LNCAP (cell line): ENCODE data around the gene MFAP2.

Source experiments
- TF ChIP-seq, protein P1 (sequence below): fragments of 450-650 bp; IDR thresholded peaks from 2 replicates; pipeline ENCODE4 v1.5.1; 2017; ENCODE audit warnings: mild to moderate bottlenecking

Gene MFAP2

DNA sequence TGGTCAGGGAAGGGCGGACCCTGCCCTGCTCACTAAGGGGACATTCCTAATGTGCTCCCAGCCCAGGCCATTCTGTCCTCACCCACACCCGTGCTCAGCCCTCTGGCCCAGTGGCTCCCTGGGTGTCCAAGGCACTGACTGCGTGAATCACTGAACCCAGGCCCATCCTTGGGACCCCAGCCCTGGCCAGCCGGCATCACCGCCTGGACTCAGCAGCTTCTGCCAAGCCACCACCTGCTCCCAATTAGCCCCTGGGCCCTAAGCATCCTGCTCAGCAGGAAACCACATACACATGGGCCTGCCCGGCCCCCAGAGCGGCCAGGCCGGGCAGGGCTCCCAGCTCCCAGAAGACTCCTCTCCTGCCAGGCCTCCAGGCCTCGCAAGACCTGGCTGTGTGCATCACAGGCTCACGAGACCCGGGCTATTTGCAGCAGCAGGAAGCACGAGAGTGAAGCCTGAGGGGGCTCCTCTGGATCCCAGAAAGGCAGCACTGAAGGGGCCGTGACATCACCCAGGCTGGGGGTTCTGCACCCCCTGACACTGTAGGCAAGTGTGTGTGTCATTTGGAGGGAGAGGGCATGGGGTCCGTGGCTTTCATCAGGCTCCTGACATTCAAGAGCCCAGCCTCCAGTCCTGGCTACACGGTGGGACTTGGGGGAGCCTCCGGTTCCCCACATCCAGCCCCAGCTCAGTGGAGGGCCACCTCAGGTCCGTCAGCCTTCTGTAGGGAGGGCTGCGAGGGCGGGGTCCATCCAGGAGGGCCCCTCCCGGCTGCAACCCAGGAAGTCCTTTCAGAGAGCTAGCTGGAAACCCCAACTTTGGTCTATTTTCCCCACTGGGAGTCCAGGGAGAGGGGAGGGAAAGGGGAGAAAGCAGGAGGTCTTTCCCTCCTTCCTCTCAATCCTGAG, 1.6 kb downstream of the MFAP2 start:
- TF ChIP-seq, protein P1, sequence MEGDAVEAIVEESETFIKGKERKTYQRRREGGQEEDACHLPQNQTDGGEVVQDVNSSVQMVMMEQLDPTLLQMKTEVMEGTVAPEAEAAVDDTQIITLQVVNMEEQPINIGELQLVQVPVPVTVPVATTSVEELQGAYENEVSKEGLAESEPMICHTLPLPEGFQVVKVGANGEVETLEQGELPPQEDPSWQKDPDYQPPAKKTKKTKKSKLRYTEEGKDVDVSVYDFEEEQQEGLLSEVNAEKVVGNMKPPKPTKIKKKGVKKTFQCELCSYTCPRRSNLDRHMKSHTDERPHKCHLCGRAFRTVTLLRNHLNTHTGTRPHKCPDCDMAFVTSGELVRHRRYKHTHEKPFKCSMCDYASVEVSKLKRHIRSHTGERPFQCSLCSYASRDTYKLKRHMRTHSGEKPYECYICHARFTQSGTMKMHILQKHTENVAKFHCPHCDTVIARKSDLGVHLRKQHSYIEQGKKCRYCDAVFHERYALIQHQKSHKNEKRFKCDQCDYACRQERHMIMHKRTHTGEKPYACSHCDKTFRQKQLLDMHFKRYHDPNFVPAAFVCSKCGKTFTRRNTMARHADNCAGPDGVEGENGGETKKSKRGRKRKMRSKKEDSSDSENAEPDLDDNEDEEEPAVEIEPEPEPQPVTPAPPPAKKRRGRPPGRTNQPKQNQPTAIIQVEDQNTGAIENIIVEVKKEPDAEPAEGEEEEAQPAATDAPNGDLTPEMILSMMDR = no peak

DNA sequence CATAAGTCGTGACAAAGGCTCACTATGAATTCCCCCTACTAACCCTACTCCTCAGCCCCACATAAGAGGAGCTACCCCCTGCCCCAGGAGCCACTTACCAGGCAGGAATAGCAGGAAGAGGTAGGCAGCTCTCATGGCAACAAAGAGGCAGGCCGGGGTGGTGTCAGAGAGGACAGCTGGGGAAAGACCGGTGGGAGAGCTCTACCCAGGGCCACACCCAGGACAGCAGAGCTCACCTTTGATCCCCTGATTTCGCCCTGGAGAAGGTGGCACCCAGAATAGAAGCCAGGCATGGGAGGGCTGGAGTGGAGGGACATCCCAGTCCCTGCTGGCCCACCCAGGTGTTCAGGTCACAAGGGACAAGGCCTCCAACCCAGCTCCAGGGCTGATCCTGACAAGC, 2.3 kb downstream of the MFAP2 start:
- TF ChIP-seq, protein P1 = no peak

DNA sequence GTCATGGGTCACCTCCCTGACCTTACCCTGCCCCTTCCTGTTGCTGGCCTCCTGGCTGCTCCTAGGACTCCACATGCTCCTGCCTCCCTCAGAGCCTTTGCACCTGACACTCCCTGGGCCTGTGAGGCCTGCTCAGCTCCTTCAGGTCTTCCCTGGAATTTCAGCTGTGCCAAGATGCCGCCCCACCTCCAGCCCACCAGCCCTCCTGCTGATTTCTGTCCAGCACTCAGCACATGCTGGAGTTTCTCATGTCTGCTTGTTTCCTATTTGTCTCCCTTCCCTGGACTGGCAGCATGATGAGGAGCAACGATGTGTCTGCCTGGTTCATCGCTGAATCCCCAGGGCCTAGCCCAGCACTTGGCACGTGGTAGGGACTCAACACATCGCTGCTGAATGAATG, 3.0 kb downstream of the MFAP2 start:
- TF ChIP-seq, protein P1 = no peak

DNA sequence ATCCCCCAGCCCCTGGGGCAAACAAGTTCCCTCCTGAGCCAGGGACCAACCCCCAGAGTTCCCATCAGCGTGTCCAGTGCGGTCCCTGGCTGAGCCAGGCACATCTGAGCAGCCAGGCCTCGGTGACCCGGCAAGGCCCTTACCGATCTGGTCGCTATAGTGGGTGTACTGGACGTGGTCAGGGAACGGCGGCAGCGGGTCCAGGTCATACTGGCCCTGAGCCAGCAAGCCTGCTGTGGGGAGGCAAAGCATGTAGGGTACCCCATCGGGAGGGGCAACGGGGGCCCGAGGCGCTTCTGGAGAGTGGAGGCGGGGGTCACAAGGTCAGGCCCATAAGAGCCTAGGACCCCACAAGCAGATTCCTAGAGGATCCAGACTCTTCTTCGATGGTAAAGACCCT, 3.5 kb downstream of the MFAP2 start:
- TF ChIP-seq, protein P1 = no peak

DNA sequence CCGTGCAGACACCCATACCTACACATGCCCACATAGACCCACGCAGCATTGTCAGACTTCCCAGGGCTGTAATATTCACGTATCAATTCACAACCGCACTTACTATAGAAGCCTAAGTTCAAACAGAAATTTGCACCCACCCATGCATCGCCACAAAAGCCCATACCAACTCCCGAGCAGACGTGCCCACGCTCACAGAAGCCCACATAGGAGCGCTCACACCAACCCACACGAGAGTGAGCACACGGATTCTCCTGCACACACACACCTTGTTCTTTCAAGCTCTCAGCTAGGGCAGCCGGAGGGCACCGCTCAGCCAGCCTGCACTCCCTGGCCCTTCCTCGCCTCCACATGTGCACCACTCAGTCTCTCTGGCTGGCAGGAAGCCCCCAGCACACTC, 4.6 kb downstream of the MFAP2 start:
- TF ChIP-seq, protein P1 = no peak

DNA sequence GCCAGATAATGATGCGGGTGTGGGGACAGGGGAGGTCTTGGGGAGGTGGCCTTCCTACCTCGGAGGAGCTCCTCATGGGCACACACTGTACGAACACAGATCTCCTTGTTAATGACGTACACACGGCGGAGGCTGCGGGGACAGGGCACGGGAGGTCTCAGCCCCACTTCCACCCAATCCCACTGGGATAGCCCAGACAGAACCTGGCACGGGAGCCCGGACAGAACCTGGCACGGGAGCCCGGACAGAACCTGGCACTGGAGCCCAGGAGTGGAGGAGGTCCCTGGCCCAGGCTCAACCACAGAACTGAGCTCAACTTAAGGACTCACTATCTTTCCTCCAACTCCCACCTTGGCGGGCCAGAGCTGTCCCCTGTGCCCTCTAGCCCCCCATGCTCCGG, 5.2 kb downstream of the MFAP2 start:
- TF ChIP-seq, protein P1 = no peak

DNA sequence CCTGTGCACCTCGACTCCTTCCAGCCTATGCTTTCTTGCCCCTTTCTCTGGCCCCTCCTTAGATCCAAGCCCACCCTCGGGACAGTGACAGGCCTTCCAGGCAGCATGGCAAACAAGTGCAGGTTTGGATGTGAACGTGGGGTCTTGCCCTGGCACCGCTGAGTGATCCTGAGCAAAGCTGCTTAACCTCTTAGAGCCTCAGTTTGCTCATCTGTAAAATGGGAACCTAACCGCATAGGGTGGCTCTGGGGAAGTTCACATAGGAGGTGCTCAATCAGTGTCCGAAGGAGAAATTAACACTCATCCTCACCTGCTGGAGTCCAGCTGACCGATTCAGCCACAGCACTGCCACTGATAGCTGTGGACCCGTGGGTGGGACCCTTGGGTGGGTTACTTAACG, 7.2 kb downstream of the MFAP2 start:
- TF ChIP-seq, protein P1 = no peak
